ENCODE data around the gene SLC22A31.
"Not testable (repeated sequence)": the region's sequence is repeated elsewhere in the genome, so short reads cannot be mapped to it uniquely, and the experiment has no call there.

Gene SLC22A31

DNA sequence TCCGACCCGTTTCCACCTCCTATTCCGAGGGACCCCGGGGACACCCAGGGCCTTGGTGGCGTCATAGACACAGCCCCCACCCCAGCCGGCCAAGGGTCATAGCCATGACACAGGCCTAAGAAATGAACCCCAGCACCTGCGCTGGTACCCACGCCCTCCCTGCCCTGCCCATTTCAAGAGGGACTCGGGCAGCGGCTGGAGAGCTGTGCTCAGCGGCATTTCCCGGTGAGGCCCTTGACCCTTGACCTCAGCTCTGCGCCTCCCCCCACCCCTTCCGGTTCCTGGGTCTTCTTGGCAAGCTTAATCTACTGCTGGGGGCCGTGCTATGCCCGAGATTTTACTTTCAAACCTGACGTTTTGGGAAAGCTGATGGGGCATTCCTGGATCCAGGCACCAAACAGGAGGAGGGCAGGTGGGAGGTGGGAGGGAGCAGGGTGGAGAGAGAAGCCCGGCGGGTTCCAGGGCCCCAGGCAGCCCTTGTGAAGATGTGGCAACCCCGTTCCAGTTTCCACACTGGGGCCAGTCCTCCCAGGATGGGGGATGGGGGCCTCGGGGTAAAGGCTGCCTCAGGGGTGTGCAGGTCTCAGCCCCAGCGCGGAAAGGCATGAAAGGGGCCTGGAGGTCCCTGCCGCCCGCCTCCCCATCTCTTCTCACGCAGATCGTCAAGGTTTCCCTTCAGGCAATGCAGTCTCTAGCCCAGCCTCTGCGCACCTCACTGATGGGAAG, at the start of gene SLC22A31:
SLC22A31 (minus strand) TSS at position 414 of the 726 bp plus-strand sequence; CDS start at position 378, 36 bp downstream.
- DNase-seq = no peak
- intact Hi-C loops (cut with DNase I) = no loop called here

DNA sequence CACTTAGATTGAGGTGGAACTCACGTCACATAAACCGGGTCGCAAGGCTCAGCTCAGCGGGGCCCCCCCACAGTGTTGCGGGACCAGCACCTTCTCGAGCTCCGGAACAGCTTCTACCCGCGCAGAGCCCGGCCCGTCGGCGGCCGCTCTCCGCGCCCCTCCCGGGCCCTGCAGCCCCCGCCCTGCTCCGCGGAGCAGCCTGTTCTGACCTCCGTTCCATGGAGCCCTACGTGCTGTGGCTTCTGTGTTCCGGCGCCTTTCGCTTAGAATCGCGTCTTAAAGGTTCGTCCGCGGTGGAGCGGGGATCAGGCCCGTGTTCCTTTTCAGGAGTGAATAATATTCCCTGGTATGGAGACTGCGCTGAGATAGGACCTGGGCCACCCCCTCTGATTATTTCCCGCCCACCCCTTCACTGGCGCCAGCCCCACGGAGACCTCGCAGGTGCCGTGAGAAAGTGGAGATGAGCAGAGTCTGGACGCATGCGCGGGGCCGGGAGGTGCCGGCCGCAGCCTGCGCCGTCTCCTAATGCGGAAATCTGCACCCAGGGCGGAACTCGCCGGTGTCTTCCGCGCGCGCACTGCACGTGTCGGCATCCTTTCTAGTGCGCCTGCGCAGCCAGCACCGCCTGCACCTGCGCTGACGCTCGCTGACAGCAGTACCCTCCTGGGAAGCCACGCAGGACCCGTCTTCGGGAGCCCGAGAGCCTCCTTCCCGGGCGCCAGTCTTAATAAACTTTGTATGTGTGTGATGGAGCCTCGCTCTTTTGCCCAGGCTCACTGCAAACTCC, 48.1 kb upstream of the SLC22A31 start:
- intact Hi-C loops (cut with DNase I) = no loop called here

DNA sequence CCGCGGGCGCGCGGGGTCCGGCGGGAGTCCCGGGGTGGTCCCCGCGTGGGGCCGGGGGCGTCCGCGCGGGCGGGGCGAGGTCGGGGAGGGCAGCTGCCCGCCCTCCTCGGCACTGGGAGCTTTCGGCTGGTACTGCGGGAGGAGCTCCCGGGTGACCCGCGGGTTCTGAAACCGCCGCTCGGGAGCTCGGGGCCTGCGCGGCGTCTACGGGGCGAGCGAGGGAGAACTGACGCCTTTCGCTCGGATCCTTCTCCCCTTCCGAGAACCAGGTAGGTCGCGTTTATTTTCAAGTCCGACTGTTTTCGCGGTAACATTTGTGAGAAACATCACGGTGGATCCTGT, 47.4 kb upstream of the SLC22A31 start:
- intact Hi-C loops (cut with DNase I); DNase-seq: not testable (repeated sequence)

More for the DNA sequence above, 48.1 kb upstream of the SLC22A31 start:
- DNase-seq = no peak

DNA sequence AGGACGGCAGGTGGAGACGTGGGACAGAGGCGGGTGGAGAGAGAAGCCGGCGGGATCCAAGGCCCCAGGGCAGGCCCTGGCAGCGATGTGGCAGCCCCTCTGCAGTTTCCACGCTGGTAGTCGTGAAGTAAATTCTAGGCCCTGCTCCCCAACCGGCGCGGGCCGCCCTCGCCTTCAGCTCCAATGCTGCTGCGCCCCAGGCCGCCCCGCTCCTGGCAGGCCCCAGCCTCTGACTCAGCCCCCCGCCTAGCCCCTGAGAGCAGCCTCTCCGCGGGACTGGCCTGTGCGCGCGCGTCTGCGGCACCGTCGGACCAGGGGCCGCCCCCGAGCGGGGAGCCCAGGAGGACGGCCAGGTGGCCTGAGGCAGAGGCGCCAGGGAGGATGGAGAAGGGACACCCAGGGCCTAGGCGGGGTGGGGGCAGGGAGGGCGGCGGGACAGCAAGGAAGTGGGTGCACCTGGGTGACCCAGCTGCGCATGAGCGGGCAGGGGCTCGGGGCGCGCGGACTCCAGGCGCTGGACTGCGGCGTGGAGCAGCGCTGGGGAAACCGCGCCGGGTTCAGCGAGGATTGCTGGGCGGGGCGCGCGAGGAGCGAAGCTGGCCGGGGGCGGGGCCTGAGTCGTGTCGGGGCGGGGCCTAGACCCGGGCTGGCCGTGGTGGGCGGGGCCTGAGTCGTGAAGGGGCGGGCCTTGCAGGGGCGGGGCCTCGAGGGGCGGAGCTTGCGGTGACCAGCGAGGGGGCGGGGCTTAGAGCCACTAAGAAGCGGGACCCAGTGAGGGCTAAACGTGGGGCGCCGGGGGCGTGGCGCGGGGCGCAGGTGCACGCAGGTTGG, 46.8 kb upstream of the SLC22A31 start:
- intact Hi-C loops (cut with DNase I) = no loop called here
- peak; percentile 78 to 98 (median 94) for DNase-seq

DNA sequence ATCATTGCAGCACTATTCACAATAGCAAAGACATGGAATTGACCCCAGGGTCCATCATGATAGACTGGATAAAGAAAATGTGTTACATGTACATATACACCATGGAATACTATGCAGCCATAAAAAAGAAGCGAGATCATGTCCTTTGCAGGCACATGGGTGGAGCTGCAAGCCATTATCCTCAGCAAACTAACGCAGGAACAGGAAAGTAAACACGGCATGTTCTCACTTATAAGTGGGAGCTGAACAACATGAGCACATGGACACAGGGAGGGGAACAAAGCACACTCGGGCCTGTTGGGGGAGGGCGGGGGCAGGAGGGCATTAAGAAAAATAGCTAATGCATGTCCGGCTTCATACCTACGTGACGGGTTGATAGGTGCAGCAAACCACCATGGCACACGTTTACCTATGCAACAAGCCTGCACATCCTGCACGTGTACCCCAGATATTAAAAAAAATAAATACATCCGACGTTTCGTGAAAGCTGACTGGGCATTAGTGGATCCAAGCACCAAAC, 46.1 kb upstream of the SLC22A31 start:
- intact Hi-C loops (cut with DNase I) = no loop called here
- no peak for DNase-seq

DNA sequence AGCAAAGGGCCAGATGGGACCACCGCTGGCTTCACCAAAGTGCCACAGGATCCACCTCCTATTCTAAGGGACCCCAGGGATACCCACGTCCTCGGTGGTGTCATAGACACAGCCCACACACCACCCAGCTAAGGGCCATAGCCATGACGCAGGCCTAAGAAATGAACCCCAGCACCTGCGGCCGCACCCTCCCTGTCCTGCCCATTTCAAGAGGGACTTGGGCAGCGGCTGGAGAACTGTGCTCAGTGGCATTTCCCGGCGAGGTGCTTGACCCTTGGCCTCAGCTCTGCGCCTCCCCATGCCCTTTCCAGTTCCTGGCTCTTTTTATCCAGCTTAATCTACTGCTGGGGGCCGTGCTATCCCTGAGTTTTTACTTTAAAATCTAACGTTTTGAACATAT, 44.4 kb upstream of the SLC22A31 start:
- intact Hi-C loops (cut with DNase I) = no loop called here
- DNase-seq = no peak

DNA sequence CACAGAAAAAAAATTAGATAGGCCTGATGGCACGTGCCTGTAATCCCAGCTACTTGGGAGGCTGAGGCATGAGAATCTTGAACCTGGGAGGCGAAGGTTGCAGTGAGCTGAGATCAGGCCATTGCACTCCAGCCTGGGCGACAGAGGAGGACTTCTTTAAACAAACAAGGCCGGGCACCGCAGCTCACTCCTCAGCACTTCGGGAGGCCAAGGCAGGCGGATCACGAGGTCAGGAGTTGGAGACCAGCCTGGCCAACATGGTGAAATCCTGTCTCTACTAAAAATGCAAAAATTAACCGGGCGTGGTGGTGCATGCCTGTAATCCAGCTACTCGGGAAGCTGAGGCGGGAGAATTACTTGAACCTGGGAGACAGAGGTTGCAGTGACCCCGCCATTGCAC, 43.9 kb upstream of the SLC22A31 start:
- intact Hi-C loops (cut with DNase I); DNase-seq: not testable (repeated sequence)

DNA sequence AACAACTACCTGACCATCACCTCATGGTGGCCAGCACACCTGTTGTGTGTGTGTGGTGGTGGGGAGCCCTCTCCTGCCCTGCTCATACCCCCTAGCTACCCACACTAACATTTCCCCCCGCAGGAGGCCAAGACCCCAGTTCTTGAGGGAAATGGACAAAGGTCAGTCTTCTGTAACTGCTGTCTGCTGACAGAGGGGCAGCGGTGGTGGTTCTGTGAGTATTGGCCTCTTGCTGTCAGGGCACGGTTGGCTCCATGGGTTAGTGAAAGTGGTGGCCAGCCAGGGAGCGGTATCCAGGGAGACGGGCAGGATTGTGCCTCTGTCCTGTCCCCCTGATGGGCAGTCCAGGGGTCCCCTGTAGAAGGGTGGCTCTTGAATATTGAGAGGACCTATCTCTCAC, 43.3 kb upstream of the SLC22A31 start:
- intact Hi-C loops (cut with DNase I) = no loop called here
- DNase-seq = no peak

DNA sequence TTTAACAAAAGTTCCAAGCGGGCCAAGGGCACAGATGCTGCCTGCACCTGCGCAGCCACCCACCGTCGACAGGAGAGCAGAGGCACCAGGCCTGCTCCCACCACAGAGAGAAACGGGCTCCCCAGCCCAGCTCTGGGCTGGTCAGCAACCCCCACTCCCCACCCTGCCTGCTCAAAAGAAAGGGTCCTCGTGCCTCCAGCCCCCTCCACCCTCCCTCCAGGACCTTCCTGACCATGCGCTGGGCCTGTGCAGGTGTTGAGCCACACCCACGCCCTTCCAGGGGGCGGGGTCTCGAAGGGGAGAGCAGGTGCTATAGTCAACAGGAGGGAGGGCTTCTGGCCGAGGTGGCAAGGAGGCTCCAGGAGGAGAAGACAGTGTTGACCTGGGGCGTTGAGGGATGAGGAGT, 42.5 kb upstream of the SLC22A31 start:
- intact Hi-C loops (cut with DNase I) = no loop called here
- DNase-seq = no peak

DNA sequence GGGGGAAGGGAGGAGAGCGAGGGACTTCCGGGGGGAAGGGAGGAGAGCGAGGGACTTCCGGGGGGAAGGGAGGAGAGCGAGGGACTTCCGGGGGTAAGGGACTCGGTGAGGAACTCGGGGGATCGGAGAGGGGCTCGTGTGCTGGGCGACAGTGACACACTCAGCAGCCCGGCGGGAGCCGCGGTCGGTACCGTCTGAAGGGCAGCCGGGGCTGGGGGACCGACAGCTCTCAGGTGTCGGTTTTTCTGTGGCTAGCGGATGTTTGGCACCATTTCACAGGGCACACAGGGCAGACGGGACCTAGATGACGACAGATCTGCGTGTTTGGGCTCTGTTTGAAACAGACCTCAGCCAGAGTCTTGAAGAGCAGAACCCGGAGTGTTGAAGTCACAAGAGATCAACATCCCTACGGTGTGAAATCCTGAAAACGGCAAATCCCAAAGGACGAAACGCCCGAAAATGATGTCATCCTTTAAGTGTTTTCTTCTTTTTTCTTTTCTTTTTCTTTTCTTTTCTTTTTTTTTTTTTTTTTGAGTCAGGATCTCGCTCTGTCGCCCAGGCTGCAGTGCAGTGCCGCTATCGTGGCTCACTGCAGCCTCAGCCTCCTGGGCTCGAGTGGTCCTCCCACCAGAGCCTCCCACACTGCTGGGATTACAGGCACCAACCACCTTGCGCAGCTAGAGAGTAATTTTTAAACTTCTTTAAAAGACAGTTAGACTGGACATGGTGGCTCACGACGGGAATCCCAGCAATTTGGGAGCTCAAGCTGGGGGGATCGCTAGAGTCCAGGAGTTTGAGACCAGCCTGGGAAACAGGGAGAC, 41.1 kb upstream of the SLC22A31 start:
- peak; percentile 57 to 89 (median 76) for DNase-seq
- intact Hi-C loops (cut with DNase I) = no loop called here

DNA sequence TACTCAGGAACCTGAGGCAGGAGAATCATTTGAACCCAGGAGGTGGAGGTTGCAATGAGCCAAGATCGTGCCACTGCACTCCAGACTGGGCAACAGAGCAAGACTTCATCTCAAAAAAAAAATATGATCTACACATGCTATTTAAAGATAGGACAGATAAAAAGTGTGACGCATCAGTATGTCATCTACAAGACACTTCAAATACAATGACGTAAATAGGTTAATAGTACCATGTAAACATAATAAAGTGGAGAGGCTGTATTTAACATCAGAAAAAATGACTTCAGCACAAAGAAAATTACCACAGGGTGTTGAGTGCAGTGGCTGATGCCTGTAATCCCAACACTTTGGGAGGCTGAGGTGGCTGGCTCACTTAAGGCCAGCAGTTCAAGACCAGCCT, 37.4 kb upstream of the SLC22A31 start:
- DNase-seq = no peak
- intact Hi-C loops (cut with DNase I) = no loop called here

DNA sequence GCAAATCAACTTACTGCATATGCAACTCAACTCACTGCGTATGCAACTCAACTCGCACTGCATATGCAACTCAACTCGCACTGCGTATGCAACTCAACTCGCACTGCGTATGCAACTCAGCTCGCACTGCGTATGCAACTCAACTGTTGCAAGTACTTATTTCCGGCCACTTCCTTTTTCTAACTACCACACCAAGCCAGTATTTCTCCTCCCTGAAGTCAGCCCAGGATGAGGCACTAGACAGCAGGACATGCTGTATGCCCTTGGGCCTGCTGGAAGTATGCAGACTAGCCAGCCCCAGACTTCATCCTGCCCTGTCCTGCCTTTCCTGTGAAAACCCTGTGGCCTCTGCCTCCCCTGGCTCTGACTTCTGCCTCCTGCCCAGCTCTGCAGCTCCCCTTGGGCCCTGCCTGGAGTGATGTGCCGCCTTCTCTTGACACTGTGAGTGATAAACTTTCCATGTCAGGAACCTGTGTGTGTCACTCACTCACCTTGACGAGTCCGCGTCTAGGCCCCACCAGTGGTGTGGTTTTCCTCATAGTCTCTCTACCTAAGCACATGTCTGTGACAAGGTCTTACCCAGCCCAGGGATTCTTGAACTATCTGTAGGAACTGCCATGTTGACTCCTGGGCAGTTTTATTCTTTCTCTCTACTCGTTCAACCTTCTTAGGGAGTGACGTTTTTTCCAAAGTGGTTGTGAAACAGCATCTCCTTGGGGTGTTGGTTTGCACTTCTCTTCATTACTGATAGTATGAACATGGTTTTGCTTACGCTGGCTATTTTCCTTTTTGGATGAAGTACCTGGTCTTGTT, 33.5 kb upstream of the SLC22A31 start:
- intact Hi-C loops (cut with DNase I) = no loop called here
- DNase-seq = no peak

DNA sequence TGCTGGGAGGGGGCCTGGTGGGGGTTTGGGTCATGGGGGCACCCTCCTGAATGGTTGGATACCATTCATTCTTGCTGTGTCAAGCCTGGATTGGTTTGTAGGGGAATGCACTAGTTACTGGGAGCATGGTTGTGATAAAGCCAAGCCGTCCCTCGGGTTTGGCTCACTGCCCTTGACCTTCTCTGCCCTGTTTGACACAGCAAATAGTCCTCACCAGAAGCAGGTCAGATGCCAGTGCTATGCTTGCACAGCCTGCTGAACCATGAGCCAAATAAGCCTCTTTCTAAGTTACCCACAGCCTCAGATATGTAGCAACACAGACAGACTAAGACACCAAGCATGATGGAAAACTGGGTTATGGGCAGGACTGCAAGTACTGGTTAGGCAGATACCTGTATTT, 31.8 kb upstream of the SLC22A31 start:
- intact Hi-C loops (cut with DNase I) = no loop called here
- no peak for DNase-seq

DNA sequence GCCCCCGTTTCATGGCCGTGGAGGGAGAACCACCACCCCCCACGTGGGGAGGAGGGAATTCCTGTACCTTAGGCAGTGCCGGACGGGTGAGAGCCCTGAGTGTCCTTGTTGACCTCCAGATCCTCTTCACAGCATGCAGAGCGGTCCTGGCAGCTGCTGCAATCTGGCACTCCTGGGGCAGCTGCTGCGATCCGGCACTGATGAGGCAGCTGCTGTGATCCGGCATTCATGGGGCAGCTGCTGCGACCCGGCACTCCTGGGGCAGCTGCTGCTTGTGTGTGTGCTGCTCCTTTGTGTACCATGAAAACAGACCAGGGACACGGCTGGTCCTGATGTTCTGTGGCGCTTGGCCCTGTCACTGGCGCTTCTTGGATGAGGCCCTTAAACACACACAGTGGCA, 29.9 kb upstream of the SLC22A31 start:
- peak in 1 of 42 donors; percentile 7 for DNase-seq
- intact Hi-C loops (cut with DNase I) = no loop called here

DNA sequence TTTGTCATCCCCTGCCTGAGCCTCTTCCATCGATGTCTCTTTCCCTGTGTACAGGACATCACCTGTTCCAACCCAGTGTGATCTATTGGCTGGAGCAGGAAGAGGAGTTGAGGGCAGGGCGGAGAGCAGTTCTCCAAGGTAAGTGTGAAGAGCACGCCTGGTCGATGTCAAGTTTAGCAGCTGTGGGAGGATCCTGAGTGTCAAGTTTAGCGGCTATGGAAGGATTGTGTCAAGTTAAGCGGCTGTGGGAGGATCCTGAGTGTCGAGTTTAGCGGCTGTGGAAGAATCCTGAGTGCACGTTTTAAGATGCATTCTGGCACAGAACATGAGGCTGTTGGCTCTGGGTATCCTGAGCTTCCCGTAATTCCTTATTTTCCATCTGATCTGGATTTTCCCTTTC, 24.3 kb upstream of the SLC22A31 start:
- DNase-seq = no peak
- intact Hi-C loops (cut with DNase I) = no loop called here

DNA sequence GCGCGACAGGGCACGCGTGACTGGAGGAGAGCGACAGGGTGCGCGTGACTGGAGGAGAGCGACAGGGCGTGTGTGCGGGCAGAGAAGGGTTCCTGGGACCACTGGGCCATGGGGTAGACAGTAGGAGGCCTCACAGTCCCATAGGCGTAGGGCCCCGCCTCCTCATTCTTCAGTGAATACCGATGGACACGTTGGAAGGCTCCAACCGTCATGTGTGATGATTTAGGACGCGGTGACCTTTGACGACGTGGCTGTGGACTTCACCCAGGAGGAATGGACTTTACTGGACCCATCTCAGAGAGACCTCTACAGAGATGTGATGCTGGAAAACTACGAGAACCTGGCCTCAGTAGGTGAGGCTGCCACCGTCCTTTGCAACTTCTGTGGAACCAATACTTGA, 22.6 kb upstream of the SLC22A31 start:
- no peak for DNase-seq
- intact Hi-C loops (cut with DNase I) = no loop called here

DNA sequence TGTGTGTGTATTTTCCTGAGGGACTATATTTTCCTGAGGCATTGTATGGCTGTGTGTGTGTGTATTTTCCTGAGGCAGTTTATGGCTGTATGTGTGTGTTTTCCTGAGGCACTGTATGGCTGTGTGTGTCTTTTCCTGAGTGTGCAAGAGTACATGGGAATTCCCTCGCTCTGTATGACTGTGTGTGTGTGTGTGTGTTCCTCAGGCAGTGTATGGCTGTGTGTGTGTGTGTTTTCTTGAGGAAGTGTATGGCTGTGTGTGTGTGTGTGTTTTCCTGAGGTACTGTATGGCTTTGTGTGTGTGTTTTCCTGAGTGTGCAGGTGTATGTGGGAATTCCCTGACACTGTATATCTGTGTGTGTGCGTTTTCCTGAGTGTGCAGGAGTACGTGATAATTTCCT, 21.3 kb upstream of the SLC22A31 start:
- no peak for DNase-seq
- intact Hi-C loops (cut with DNase I) = no loop called here

DNA sequence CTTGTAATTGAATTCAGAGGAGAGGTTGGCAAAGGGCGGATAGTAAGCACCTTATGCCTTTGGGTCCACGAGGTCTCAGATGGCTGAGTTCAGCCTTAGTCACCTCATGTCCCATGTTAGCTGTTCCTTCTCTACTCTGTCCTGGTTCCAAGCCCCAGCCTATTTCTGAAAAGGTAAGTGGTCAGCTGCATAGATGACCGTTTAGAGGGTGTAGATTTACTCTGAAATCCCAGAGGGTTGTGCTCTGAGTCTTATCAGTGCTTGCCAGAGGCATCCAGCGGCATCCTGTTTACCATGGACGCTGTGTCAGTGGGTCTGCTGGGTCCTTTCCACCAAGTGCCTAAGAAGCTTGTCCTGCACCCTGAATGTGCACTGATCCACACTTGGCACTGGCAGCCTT, 19.0 kb upstream of the SLC22A31 start:
- intact Hi-C loops (cut with DNase I) = no loop called here

More for the DNA sequence above, 19.0 kb upstream of the SLC22A31 start:
- no peak for DNase-seq
